Lung (tissue), 12 donors: Measurements from ENCODE around the gene BOLA2B. TPM values are rescaled to one million over a fixed set of nuclear protein-coding genes. Genes with fewer than 3 reads are reported as not detected.

ENCODE experiments used
- ATAC-seq: fragments of 200-7000 bp; cut with Tn5 transposase; one replicate; pipeline ENCODE4 v1.9.1; 2020; ENCODE audit warnings: moderate number of reproducible peaks; ENCODE audit not compliant: insufficient read depth, low FRiP score
- DNase-seq, 3 donors: peaks; one replicate each; pipeline ENCODE4 v3.0.0-alpha.2; 2013 to 2017
- H3K27ac ChIP-seq, 2 donors: one replicate each; pipeline ENCODE4 v1.5.1; 2013; ENCODE audit warnings: mild to moderate bottlenecking in 2 of 2, moderate library complexity in 2 of 2, control low read depth in 1 of 2, inconsistent platforms in 1 of 2, low read depth in 1 of 2, low read length in 1 of 2
- H3K27me3 ChIP-seq, 3 donors: one replicate each; pipeline ENCODE4 v1.5.1; 2013; ENCODE audit warnings: low read length in 2 of 3; ENCODE audit not compliant: control insufficient read depth in 3 of 3, insufficient read depth in 3 of 3
- H3K36me3 ChIP-seq, 4 donors: one replicate each; pipeline ENCODE4 v1.5.1; 2013; ENCODE audit warnings: low read length in 4 of 4, mild to moderate bottlenecking in 1 of 4, moderate library complexity in 1 of 4; ENCODE audit not compliant: control insufficient read depth in 4 of 4, insufficient read depth in 4 of 4
- H3K4me1 ChIP-seq, 5 donors: one replicate each; pipeline ENCODE4 v1.5.1; 2013; ENCODE audit warnings: low read length in 5 of 5, mild to moderate bottlenecking in 2 of 5, moderate library complexity in 1 of 5; ENCODE audit not compliant: control insufficient read depth in 5 of 5, insufficient read depth in 5 of 5
- H3K4me3 ChIP-seq: one replicate; pipeline ENCODE4 v1.5.1; 2013; ENCODE audit warnings: mild to moderate bottlenecking, control low read depth, moderate library complexity
- H3K9ac ChIP-seq, 2 donors: one replicate each; pipeline ENCODE4 v1.5.1; 2013; ENCODE audit warnings: low read length in 2 of 2, control low read depth in 1 of 2; ENCODE audit not compliant: insufficient read depth in 1 of 2
- H3K9me3 ChIP-seq, 4 donors: one replicate each; pipeline ENCODE4 v1.5.1; 2013; ENCODE audit warnings: low read length in 3 of 4, mild to moderate bottlenecking in 1 of 4, moderate library complexity in 1 of 4; ENCODE audit not compliant: control insufficient read depth in 4 of 4, insufficient read depth in 3 of 4
- WGBS, 2 donors: extraction: QIAGEN DNeasy Blood & Tissue Kit; methylation state at CpG; one replicate each; pipeline ENCODE4 v1.1.7; 2013; 5-methylcytosine and 5-hydroxymethylcytosine counted together
- polyA plus RNA-seq, 2 donors: library from polyadenylated mRNA; stranded (reverse); fragments of 200-250 nt; gene quantifications; one replicate each; pipeline ENCODE4 v1.2.1, GENCODE V29; 2013
- total RNA-seq, 2 donors: library from RNA; depleted of rRNA in 1 of 2; stranded (reverse); fragments of >200 nt in 1 of 2; gene quantifications; one replicate each; pipeline ENCODE4 v1.2.1, GENCODE V29; 2014 to 2021
- TF ChIP-seq, protein P1 (sequence below): IDR thresholded peaks from 2 replicates; pipeline ENCODE4 v1.5.1; 2012; ENCODE audit warnings: mild to moderate bottlenecking; ENCODE audit errors: control extremely low read depth, extremely low read depth
- donor health status: control.
- donor health status: control.
- donor health status: Bipolar disorder and iron deficiency.
- donor health status: healthy.
- donor health status: DM: yes; HTN: yes; CAD: no.

BOLA2B gene
- total and polyA plus RNA-seq, 4 donors, result 9.8 to 320 (median 182) TPM

DNA sequence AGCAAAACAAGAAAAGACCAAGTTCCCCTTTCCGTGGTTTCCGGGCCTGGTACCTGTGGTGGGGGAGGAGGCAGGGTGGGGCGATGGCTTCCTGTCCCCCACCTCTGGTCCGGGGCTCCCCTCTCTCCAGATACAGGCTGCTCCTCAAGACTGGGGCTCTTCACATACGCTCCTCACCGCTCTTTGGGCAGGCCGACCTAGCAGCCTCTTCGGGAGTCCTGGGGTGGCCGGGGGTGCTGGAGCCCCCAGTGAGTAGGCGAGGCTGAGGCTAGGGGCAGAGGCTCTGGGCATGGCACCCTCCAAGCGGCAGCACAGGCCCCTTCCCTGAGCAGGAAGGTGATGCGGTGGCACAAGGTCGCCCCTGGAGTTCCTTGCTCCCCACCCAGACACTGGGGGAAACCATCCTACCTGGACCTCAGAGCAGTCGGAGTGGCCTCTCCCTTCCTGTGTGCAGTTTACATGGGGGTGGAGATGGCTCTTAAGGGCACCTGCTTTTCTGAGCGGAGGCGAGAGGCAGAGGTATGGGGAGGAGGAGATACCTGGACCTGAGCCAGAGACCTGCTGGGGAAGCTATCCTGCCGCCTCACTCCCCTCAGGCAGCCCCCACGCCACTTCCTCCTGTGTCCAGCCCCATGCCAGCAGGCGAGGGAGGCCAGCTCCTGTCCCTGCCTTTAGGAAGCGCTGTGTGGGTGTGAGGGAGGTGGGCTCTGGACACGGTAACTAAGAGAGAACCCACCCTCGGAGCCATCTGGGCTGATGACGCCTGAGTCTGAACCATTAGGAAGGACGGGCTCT lies 9.2 kb downstream of the BOLA2B start:
- no peak for DNase-seq
- H3K27ac ChIP-seq, result peak overlapping the region in 1 of 2 donors; percentile 60
- TF ChIP-seq, protein P1, sequence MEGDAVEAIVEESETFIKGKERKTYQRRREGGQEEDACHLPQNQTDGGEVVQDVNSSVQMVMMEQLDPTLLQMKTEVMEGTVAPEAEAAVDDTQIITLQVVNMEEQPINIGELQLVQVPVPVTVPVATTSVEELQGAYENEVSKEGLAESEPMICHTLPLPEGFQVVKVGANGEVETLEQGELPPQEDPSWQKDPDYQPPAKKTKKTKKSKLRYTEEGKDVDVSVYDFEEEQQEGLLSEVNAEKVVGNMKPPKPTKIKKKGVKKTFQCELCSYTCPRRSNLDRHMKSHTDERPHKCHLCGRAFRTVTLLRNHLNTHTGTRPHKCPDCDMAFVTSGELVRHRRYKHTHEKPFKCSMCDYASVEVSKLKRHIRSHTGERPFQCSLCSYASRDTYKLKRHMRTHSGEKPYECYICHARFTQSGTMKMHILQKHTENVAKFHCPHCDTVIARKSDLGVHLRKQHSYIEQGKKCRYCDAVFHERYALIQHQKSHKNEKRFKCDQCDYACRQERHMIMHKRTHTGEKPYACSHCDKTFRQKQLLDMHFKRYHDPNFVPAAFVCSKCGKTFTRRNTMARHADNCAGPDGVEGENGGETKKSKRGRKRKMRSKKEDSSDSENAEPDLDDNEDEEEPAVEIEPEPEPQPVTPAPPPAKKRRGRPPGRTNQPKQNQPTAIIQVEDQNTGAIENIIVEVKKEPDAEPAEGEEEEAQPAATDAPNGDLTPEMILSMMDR, result no peak
- no peaks in the 10 kb centered on the region for H3K9me3 ChIP-seq
- peaks cover 0 to 15% (median 6%) of the 10 kb centered on the region in 5 donors for H3K4me1 ChIP-seq
- peaks cover 0 to 4% (median 0%) of the 10 kb centered on the region in 4 donors for H3K36me3 ChIP-seq
- no peak for ATAC-seq
- 7 to 22% methylated on average over 22 to 24 of the region's 24 CpGs for WGBS, 2 donors
- H3K9ac ChIP-seq, result no peak overlapping the region
- peak overlapping the region; percentile 24 for H3K4me3 ChIP-seq
- no peaks in the 10 kb centered on the region for H3K27me3 ChIP-seq

DNA sequence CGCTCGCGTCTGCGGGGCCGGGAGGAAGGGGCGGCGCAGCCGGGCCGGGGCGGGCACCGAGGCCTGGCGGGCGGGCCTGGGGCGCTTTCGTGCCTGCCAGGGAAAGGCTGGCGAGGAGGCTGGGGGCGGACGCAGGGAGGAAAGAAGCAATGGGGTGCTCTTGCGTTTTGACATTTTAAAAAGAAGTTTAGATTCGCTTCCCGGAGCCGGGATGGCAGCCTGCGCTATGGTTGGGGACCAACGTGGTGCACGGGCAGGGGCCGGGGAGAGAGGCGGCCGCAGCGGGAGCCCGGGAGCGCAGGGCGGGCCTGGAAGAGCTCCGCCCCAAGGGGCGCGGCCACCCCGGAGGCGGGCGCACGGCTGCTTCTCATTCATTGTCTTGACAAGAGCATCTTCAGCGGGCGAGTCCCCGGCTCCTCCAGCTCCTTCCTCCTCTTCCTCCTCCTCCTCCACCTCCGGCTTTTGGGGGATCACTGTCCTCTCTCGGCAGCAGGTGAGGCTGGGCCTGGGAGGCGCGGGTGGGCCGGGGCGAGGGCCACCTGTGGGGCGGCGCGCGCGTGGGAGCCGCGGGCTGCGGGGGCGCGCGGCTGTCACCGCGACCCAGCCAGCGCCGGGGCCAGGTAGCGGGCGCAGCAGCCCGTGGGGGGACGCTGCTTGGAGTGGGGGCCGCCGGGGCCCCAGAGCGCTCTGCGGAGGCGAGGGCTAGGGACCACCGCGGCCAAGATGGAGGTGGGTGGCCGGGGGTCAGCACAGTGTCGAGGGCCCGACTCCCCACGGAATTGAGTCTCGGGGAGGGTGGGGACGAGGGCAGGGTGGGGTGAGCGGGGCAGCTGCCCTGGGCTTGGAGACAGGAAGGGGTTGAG lies 10.0 kb downstream of the BOLA2B start, which contains the start of gene CORO1A:
CORO1A (plus strand) TSS at position 370 of the 863 bp plus-strand sequence. CDS start 1,608 bp downstream, outside the sequence.
- Histone ChIP-seq H3K9ac (peak within 1 kb of the TSS; percentile 37 to 61), H3K27ac (peak within 1 kb of the TSS; percentile 62 to 88), H3K9me3 (no peaks in the 10 kb centered on the region), H3K27me3 (no peaks in the 10 kb centered on the region), H3K4me1 (peaks cover 0 to 15% (median 6%) of the 10 kb centered on the region in 5 donors), H3K4me3 (peak within 1 kb of the TSS; percentile 61), H3K36me3 (peaks cover 0 to 4% (median 0%) of the 10 kb centered on the region in 4 donors)
- TF ChIP-seq, protein P1, result no peak
- peak; percentile 79 for ATAC-seq
- 1% methylated on average over 48 to 81 of the region's 81 CpGs for WGBS, 2 donors
- peak; percentile 85 to 87 (median 86) for DNase-seq

DNA sequence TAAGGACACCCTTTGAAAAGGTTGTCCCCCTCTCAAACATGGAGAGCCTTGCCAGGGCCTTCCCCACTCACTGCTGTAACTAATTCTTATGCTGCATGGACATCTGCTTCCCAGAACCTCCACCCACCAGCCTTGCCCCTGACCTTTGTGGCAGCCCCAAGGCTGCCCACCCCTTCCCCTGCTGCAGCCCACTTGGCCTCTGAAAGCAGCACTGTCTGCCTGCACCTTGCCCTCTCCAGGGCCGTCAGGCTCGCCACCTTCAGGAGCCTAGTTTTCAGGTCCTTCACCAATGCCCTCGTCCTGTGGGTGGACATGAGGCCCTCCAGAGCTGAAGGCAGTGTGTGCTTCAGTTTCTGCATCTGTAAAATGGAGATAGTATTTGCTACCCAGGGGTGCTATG lies 12.7 kb downstream of the BOLA2B start:
- no peaks in the 10 kb centered on the region for H3K36me3 ChIP-seq
- DNase-seq, result no peak
- no peak overlapping the region for H3K4me3 ChIP-seq
- H3K27me3 ChIP-seq, result no peaks in the 10 kb centered on the region
- H3K27ac ChIP-seq, result no peak overlapping the region
- ATAC-seq, result no peak
- H3K4me1 ChIP-seq, result peaks cover 0 to 15% (median 4%) of the 10 kb centered on the region in 5 donors
- WGBS, 2 donors, result 87% methylated on average over 3 of the region's 3 CpGs
- H3K9ac ChIP-seq, result no peak overlapping the region
- TF ChIP-seq, protein P1, result no peak
- H3K9me3 ChIP-seq, result no peaks in the 10 kb centered on the region
